Activated naive CD4-positive, alpha-beta T cell treated with anti-CD3 and anti-CD28 coated beads for 36 hours (primary cell): Measurements from ENCODE around the gene FAM210A. TPM values are rescaled to one million over a fixed set of nuclear protein-coding genes. Genes with fewer than 3 reads are reported as not detected.
"Not testable (repeated sequence)": the region's sequence is repeated elsewhere in the genome, so short reads cannot be mapped to it uniquely, and the experiment has no call there.

ENCODE experiments used
- CTCF ChIA-PET: fragments of 350-600 bp; sonication (Branson Sonifier 250); formaldehyde crosslinking; loops from one replicate; lab custom pipeline; 2021; ENCODE audit warnings: antibody characterized with exemption; lab: Charles Lee
- DNase-seq: peaks from one replicate; pipeline ENCODE4 v3.0.0-alpha.2; 2020
- H3K27ac Mint-ChIP-seq: one replicate; pipeline ENCODE4 v1.8.0; 2021; ENCODE audit warnings: mild to moderate bottlenecking, mixed read lengths
- H3K27me3 Mint-ChIP-seq: one replicate; pipeline ENCODE4 v1.8.0; 2021; ENCODE audit warnings: low read depth, mixed read lengths
- H3K36me3 Mint-ChIP-seq: one replicate; pipeline ENCODE4 v1.8.0; 2021; ENCODE audit warnings: low read depth, mixed read lengths
- H3K4me1 Mint-ChIP-seq: one replicate; pipeline ENCODE4 v1.8.0; 2021; ENCODE audit warnings: low read depth, mixed read lengths
- H3K4me3 Mint-ChIP-seq: one replicate; pipeline ENCODE4 v1.8.0; 2021; ENCODE audit warnings: mild to moderate bottlenecking, moderate library complexity, mixed read lengths
- H3K9me3 Mint-ChIP-seq: one replicate; pipeline ENCODE4 v1.8.0; 2021; ENCODE audit warnings: mixed read lengths
- intact Hi-C: fragments of 100-400 bp; cut with micrococcal nuclease; formaldehyde crosslinking; loops from one replicate; pipeline ENCODE4 v1.15.1; 2023
- total RNA-seq, 2 experiments: library from RNA; stranded (reverse); gene quantifications; one replicate each; pipeline ENCODE4 v1.2.3, GENCODE V29; 2021

FAM210A gene
- total RNA-seq, 2 experiments from 2014 or later, result 18.6 to 20.2 TPM

GRCh38 chr18:13695337-13695736 lies 31.0 kb downstream of the FAM210A start:
- H3K27me3 Mint-ChIP-seq, H3K27ac Mint-ChIP-seq, intact Hi-C loops, DNase-seq, H3K4me3 Mint-ChIP-seq, CTCF ChIA-PET: not testable (repeated sequence)
- Mint-ChIP-seq H3K9me3 (peaks cover 23% of the 10 kb centered on the region), H3K36me3 (peaks cover 26% of the 10 kb centered on the region), H3K4me1 (peaks cover 12% of the 10 kb centered on the region)

DNA sequence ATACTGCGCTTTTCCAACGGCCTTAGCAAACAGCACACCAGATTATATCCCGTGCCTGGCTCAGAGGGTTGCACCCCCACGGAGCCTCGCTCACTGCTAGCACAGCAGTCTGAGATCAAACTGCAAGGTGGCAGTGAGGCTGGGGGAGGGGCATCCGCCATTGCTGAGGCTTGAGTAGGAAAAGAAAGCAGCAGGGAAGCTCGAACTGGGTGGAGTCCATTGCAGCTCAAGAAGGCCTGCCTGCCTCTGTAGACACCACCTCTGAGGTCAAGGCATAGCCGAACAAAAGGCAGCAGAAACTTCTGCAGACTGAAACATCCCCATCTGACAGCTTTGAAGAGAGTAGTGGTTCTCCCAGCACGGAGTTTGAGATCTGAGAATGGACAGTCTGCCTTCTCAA lies 36.3 kb downstream of the FAM210A start:
- DNase-seq, H3K27ac Mint-ChIP-seq, H3K4me3 Mint-ChIP-seq, intact Hi-C loops, H3K27me3 Mint-ChIP-seq: not testable (repeated sequence)
- Mint-ChIP-seq H3K36me3 (peaks cover 11% of the 10 kb centered on the region), H3K9me3 (peaks cover 13% of the 10 kb centered on the region), H3K4me1 (peaks cover 15% of the 10 kb centered on the region)
- CTCF ChIA-PET, result interaction anchor here (1.2 kb wide), 1 partner anchor 10 kb away, joined by 3 read pairs; no protein-coding TSS in a partner anchor

- CTCF ChIA-PET, result interaction anchor here (0.6 kb wide), 1 partner anchor 34 kb away, joined by 3 read pairs; no protein-coding TSS in a partner anchor
- intact Hi-C loops, result no loop called here
- Mint-ChIP-seq H3K9me3 (peaks cover 9% of the 10 kb centered on the region), H3K27ac (no peak overlapping the region), H3K27me3 (no peaks in the 10 kb centered on the region), H3K4me1 (peaks cover 15% of the 10 kb centered on the region), H3K36me3 (peaks cover 9% of the 10 kb centered on the region), H3K4me3 (no peak overlapping the region)
- DNase-seq, result no peak
Observed at GRCh38 chr18:13688191-13689136, 37.9 kb downstream of the FAM210A start.

DNA sequence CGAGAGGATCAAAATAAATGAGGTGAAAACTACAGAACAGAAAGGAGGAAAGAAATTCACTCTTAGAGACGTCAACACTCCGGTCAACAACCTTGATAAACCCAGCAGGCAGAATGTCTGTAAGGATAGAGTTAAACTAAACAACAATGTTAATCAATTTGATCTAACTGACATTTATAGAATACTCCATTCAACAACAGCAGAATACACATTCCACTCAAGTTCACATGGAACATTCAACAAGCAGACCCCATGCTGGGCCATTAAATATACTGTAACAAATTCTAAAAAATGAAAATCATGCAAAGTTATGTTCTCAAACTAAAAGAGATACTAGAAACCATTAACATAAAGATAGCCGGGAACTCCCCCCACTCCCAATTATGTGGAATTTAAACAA lies 41.8 kb downstream of the FAM210A start:
- H3K4me1 Mint-ChIP-seq, result peaks cover 7% of the 10 kb centered on the region
- no peak overlapping the region for H3K4me3 Mint-ChIP-seq
- H3K27ac Mint-ChIP-seq, result no peak overlapping the region
- CTCF ChIA-PET, result no interaction called here
- peaks cover 11% of the 10 kb centered on the region for H3K36me3 Mint-ChIP-seq
- DNase-seq, result no peak
- intact Hi-C loops, result no loop called here
- H3K27me3 Mint-ChIP-seq, result no peaks in the 10 kb centered on the region
- H3K9me3 Mint-ChIP-seq, result no peaks in the 10 kb centered on the region

GRCh38 chr18:13681701-13682100 lies 44.7 kb downstream of the FAM210A start:
- Mint-ChIP-seq H3K4me1 (peaks cover 16% of the 10 kb centered on the region), H3K9me3 (no peaks in the 10 kb centered on the region), H3K27ac (no peak overlapping the region), H3K27me3 (no peaks in the 10 kb centered on the region), H3K4me3 (no peak overlapping the region), H3K36me3 (peaks cover 7% of the 10 kb centered on the region)
- DNase-seq, result no peak
- CTCF ChIA-PET, result interaction anchor here (1.5 kb wide), 1 partner anchor 124 kb away, joined by 4 read pairs; no protein-coding TSS in a partner anchor
- intact Hi-C loops, result no loop called here

DNA sequence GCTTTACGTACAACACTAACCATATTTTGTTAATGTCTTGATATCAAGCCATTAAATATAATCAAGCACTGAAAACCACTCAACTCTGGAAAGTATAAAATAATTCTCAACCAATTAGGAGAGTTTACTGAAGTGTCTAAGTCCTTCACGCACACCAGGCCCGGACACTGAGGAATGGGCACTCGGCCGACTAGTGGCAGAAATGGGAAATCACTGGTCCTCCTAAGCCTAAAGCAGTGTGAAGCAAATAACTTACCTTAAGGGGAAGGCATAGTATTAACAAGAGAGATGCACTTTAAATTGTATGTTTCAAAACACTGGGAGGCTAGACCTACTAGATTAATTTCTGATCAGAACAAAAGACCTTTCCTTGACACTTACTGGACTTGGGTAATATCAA lies 45.7 kb downstream of the FAM210A start:
- no peak overlapping the region for H3K27ac Mint-ChIP-seq
- CTCF ChIA-PET, result interaction anchor here (0.9 kb wide), 1 partner anchor 465 kb away, joined by 3 read pairs; no protein-coding TSS in a partner anchor
- intact Hi-C loops, result no loop called here
- no peaks in the 10 kb centered on the region for H3K27me3 Mint-ChIP-seq
- peak; percentile 17 for DNase-seq
- peaks cover 7% of the 10 kb centered on the region for H3K36me3 Mint-ChIP-seq
- H3K9me3 Mint-ChIP-seq, result no peaks in the 10 kb centered on the region
- H3K4me3 Mint-ChIP-seq, result no peak overlapping the region
- peaks cover 15% of the 10 kb centered on the region for H3K4me1 Mint-ChIP-seq

- H3K4me3 Mint-ChIP-seq, H3K27me3 Mint-ChIP-seq, DNase-seq, H3K9me3 Mint-ChIP-seq, H3K27ac Mint-ChIP-seq, H3K36me3 Mint-ChIP-seq: not testable (repeated sequence)
- H3K4me1 Mint-ChIP-seq, result peaks cover 15% of the 10 kb centered on the region
- CTCF ChIA-PET, result interaction anchor here (0.7 kb wide), 2 partner anchors 9 to 185 kb away, joined by 3 to 5 read pairs; no protein-coding TSS in a partner anchor
- intact Hi-C loops, result loop anchor here (10.0 kb wide), 1 partner anchor 47 kb away; the partner anchor contains the start of genes FAM210A and RNMT
Observed at GRCh38 chr18:13677350-13677749, 49.0 kb downstream of the FAM210A start.

DNA sequence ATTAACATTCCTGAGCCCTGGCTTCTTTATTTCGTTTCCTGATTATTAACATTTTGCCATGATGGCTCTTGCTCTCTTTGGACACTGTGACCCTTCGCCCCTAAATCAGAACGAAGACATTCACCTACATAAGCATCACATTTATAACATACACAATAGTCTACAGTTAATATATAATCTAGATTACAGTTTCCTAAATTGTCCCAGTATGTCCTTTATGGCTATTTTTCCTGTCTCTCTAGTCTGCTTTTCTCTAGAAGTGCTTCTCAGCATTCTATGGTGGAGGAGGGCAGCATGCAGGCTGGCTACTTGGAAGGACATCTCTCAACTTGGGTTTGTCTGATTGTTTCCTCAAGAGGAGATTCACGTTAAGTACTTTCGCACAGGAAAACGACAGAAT lies 49.9 kb downstream of the FAM210A start:
- H3K27ac Mint-ChIP-seq, result no peak overlapping the region
- H3K4me3 Mint-ChIP-seq, result no peak overlapping the region
- H3K36me3 Mint-ChIP-seq, result peaks cover 2% of the 10 kb centered on the region
- no peaks in the 10 kb centered on the region for H3K9me3 Mint-ChIP-seq
- CTCF ChIA-PET, result interaction anchor here (0.7 kb wide), 1 partner anchor 176 kb away, joined by 3 read pairs; no protein-coding TSS in a partner anchor
- no peaks in the 10 kb centered on the region for H3K27me3 Mint-ChIP-seq
- intact Hi-C loops, result loop anchor here (10.0 kb wide), 1 partner anchor 48 kb away; the partner anchor contains the start of genes FAM210A and RNMT
- H3K4me1 Mint-ChIP-seq, result peaks cover 15% of the 10 kb centered on the region
- DNase-seq, result no peak

GRCh38 chr18:13672657-13673056 lies 53.7 kb downstream of the FAM210A start:
- Mint-ChIP-seq H3K4me1 (no peaks in the 10 kb centered on the region), H3K4me3 (no peak overlapping the region), H3K27ac (no peak overlapping the region), H3K27me3 (no peaks in the 10 kb centered on the region), H3K9me3 (no peaks in the 10 kb centered on the region), H3K36me3 (peaks cover 12% of the 10 kb centered on the region)
- CTCF ChIA-PET, result no interaction called here
- no peak for DNase-seq
- intact Hi-C loops, result loop anchor here (10.0 kb wide), 1 partner anchor 52 kb away; the partner anchor contains the start of genes FAM210A and RNMT

GRCh38 chr18:13661779-13662256 lies 64.5 kb downstream of the FAM210A start:
- Mint-ChIP-seq H3K4me3 (no peak overlapping the region), H3K27ac (no peak overlapping the region), H3K36me3 (peaks cover 6% of the 10 kb centered on the region), H3K4me1 (no peaks in the 10 kb centered on the region), H3K27me3 (no peaks in the 10 kb centered on the region), H3K9me3 (no peaks in the 10 kb centered on the region)
- intact Hi-C loops, result loop anchor here (10.0 kb wide), 1 partner anchor 143 kb away; no protein-coding TSS in a partner anchor
- CTCF ChIA-PET, result no interaction called here
- DNase-seq, result no peak

DNA sequence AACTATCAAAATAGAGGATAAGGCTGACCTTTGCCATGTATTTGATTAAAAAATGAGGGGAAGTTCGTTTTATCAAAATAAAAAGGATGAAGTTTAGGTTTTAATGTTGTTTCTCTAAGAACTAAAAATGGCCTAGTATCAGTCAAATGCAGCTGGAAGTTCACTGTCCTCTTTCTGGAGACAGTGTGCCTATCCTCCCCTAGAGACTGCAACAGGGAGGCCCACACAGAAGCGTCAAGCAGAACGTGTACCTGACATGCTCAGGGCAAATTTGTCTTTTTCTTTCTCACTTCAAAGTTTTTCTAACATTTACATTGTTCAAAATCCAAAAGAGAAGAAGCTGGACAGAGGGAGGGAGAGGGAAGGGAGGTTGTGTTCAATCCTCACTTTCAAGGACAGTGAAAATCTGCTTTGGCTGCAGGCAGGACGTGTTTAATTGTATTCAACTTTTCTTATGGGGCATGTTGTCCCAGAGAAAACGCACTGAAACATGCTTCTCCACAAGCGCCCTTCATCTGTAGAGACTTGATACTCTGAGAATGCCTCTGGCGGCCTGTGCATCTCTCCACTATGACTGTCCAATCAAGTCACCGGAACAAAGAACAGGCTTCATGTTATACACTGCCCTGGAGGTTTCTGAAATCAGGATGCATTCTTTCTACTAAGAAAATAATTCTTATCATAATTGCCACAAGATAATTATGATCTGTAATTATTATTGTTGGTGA lies 65.1 kb downstream of the FAM210A start:
- Mint-ChIP-seq H3K9me3 (no peaks in the 10 kb centered on the region), H3K36me3 (peaks cover 3% of the 10 kb centered on the region), H3K4me3 (no peak overlapping the region), H3K27ac (no peak overlapping the region), H3K4me1 (no peaks in the 10 kb centered on the region), H3K27me3 (no peaks in the 10 kb centered on the region)
- CTCF ChIA-PET, result interaction anchor here (0.7 kb wide), 1 partner anchor 76 kb away, joined by 6 read pairs; no protein-coding TSS in a partner anchor
- intact Hi-C loops, result loop anchor here (10.0 kb wide), 1 partner anchor 144 kb away; no protein-coding TSS in a partner anchor
- no peak for DNase-seq
